GM12872 (cell line): Measurements from ENCODE around the gene CCR8.

Experiments
- TF ChIP-seq, protein P1 (sequence below): IDR thresholded peaks from 3 replicates; pipeline ENCODE4 v1.5.1; 2011; ENCODE audit warnings: low read depth, mild to moderate bottlenecking, low read length, moderate library complexity; ENCODE audit not compliant: insufficient read depth

The CCR8 gene

GRCh38 chr3:39317571-39318169, 11.8 kb upstream of the CCR8 start:
- TF ChIP-seq, protein P1, sequence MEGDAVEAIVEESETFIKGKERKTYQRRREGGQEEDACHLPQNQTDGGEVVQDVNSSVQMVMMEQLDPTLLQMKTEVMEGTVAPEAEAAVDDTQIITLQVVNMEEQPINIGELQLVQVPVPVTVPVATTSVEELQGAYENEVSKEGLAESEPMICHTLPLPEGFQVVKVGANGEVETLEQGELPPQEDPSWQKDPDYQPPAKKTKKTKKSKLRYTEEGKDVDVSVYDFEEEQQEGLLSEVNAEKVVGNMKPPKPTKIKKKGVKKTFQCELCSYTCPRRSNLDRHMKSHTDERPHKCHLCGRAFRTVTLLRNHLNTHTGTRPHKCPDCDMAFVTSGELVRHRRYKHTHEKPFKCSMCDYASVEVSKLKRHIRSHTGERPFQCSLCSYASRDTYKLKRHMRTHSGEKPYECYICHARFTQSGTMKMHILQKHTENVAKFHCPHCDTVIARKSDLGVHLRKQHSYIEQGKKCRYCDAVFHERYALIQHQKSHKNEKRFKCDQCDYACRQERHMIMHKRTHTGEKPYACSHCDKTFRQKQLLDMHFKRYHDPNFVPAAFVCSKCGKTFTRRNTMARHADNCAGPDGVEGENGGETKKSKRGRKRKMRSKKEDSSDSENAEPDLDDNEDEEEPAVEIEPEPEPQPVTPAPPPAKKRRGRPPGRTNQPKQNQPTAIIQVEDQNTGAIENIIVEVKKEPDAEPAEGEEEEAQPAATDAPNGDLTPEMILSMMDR = no peak

GRCh38 chr3:39318301-39318700, 11.2 kb upstream of the CCR8 start:
- TF ChIP-seq, protein P1 = no peak

GRCh38 chr3:39319249-39319648, 10.3 kb upstream of the CCR8 start:
- TF ChIP-seq, protein P1 = no peak

DNA sequence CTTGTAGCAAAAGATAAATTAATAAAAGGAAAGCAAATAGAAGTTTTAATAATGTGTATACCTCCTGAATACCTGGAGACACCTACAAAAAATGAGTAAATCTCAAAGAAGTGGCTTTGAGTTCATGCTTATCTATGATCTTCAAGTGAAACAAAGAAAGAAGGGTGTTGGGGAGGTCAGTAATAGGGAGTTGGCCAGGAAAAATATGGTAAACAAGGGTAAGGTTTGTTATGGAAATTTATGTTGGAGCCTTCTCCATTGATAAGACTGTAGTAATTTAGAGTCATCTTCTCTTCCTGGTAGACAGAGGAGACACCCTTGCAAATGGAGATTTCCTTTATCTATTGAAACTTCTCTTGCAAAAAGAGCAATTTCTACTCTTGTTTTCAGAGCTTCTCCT, 6.6 kb upstream of the CCR8 start:
- TF ChIP-seq, protein P1 = no peak

- TF ChIP-seq, protein P1 = no peak
Measured at GRCh38 chr3:39323494-39323893, 6.0 kb upstream of the CCR8 start.

DNA sequence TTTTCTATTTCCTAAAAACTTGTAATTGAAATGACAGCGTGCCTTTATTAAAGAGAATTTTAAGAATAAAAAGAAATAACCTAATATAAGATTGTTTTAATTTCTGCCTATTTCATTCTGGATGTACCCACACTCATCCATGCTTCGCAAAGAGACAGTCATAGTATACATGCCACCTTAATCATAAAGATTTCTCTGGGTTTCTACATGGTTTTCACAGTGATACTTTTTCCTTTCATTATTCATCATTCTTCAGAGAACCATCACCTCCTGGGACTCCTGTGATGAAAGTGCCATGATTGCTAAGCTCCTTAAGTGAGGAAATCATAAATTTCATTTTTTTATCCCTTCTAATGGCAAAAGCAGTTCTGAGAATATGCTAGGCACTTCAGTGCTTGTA, 4.3 kb upstream of the CCR8 start:
- TF ChIP-seq, protein P1 = no peak

DNA sequence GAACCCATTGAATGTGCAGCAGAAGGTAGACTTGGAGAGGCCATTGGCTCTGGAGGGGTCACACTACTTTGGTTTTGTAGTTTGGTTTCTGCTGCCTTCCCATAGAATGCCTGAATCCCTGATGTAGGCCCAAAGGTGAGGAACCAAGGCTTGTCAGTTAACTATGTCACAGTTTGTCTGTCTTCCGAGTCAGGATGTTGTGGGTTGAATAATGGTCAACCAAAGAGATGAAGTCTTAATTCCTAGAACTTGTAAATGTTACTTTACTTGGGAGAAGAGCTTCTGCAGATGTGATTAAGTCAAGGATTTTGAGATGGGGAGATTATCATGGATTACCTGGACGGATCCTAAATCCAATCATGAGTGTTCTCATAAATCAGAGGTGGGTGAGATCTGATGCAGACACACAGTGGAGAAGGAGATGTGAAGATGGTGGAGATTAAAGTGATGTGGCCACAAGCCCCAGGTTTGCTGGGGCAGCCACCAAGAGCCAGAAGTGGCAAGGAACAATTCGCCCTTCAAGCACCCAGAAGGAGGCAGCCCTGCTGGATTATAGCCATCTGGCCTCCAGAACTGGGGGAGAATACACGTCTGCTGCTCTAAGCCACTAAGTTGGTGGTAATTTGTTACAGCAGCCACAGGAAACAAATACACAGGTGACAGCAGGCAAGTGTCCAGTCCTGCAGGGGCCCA, 2.3 kb upstream of the CCR8 start:
- TF ChIP-seq, protein P1 = no peak
